Peyer's patch (tissue), 4 donors: ENCODE data around the gene ZBTB49.

Source experiments
- POLR2A ChIP-seq, 2 donors: fragments of 450-650 bp; IDR thresholded peaks; one replicate each; pipeline ENCODE4 v1.5.1; 2017; ENCODE audit warnings: antibody characterized with exemption in 2 of 2, mild to moderate bottlenecking in 2 of 2, moderate library complexity in 2 of 2
- TF ChIP-seq, protein P1 (sequence below), 6 experiments: fragments of 450-650 bp in 4 of 6; fragments of 200-600 bp in 2 of 6; sonication (generic) in 1 of 6; IDR thresholded peaks; one replicate each; pipeline ENCODE4 v1.5.1; 2017 to 2019; ENCODE audit warnings: antibody characterized with exemption in 6 of 6, mild to moderate bottlenecking in 3 of 6, moderate library complexity in 1 of 6

DNA sequence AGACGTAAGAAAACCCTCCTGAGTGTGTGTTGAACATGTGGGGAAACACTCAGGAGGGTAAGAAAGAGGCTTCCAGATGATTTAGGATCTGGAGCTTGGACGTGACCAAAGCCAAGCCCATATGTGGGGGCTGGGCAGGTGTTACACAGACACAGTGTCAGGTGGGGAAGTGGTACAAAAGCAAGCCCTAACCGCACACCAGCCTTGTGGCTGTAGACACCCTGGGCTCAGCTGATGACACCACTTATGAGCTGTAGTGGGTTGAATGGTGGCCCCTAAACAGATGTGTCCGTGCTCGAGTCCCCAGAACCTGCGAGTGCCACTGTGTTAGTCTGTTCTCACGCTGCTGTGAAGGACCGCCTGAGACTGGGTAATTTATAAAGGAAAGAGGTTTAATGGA is 71.8 kb downstream of the ZBTB49 start:
- TF ChIP-seq, protein P1, sequence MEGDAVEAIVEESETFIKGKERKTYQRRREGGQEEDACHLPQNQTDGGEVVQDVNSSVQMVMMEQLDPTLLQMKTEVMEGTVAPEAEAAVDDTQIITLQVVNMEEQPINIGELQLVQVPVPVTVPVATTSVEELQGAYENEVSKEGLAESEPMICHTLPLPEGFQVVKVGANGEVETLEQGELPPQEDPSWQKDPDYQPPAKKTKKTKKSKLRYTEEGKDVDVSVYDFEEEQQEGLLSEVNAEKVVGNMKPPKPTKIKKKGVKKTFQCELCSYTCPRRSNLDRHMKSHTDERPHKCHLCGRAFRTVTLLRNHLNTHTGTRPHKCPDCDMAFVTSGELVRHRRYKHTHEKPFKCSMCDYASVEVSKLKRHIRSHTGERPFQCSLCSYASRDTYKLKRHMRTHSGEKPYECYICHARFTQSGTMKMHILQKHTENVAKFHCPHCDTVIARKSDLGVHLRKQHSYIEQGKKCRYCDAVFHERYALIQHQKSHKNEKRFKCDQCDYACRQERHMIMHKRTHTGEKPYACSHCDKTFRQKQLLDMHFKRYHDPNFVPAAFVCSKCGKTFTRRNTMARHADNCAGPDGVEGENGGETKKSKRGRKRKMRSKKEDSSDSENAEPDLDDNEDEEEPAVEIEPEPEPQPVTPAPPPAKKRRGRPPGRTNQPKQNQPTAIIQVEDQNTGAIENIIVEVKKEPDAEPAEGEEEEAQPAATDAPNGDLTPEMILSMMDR (IDR thresholded peaks at IDR 0.05), result no peak
- TF ChIP-seq POLR2A (IDR thresholded peaks at IDR 0.05), result no peak
